Raji (cell line): ENCODE results near the gene ACTL6B.

Source experiments
- POLR2A ChIP-seq: IDR thresholded peaks from 2 replicates; pipeline ENCODE4 v1.6.1; 2011; ENCODE audit warnings: low read depth, low read length, control low read depth; ENCODE audit not compliant: insufficient read depth

The ACTL6B gene

GRCh38 chr7:100654908-100655831, 1.1 kb downstream of the ACTL6B start:
- no peak for TF ChIP-seq POLR2A

- TF ChIP-seq POLR2A = no peak
These were observed 6.3 kb downstream of the ACTL6B start for GRCh38 chr7:100649826-100650565.

GRCh38 chr7:100642534-100642907, 13.7 kb downstream of the ACTL6B start:
- no peak for TF ChIP-seq POLR2A

- TF ChIP-seq POLR2A = no peak
These were observed 14.3 kb downstream of the ACTL6B start for GRCh38 chr7:100641860-100642533.

- no peak for TF ChIP-seq POLR2A
These were observed 14.8 kb downstream of the ACTL6B start, which contains the start of gene TFR2 for GRCh38 chr7:100641463-100641859. TFR2 (minus strand) TSS chr7:100641552; CDS start chr7:100641509, 43 bp downstream.

- TF ChIP-seq POLR2A = no peak
These were observed 15.5 kb downstream of the ACTL6B start for GRCh38 chr7:100640517-100641440.

GRCh38 chr7:100639995-100640516, 16.2 kb downstream of the ACTL6B start:
- no peak for TF ChIP-seq POLR2A

GRCh38 chr7:100632951-100633717, 23.1 kb downstream of the ACTL6B start:
- no peak for TF ChIP-seq POLR2A

GRCh38 chr7:100630066-100630465, 26.2 kb downstream of the ACTL6B start:
- TF ChIP-seq POLR2A = no peak

- TF ChIP-seq POLR2A = no peak
These were observed 27.0 kb downstream of the ACTL6B start for GRCh38 chr7:100629117-100629716.

GRCh38 chr7:100627238-100627549, 29.1 kb downstream of the ACTL6B start:
- no peak for TF ChIP-seq POLR2A

- TF ChIP-seq POLR2A = peak; percentile 60; the same call in 1 of the 2 replicates
These were observed 29.6 kb downstream of the ACTL6B start for GRCh38 chr7:100626530-100627237.
